ENCODE data around the gene MICAL3.
"Not testable (repeated sequence)": the region's sequence is repeated elsewhere in the genome, so short reads cannot be mapped to it uniquely, and the experiment has no call there.

Gene MICAL3

GRCh38 chr22:18024276-18024939 is at the start of gene MICAL3:
MICAL3 (minus strand) TSS chr22:18024561; CDS start chr22:17906812, 117,749 bp downstream.
- peak; percentile 87 for DNase-seq

- peak; percentile 17 for DNase-seq
Measured at GRCh38 chr22:18073927-18074326, 49.6 kb upstream of the MICAL3 start.

GRCh38 chr22:18073467-18073866 is 49.1 kb upstream of the MICAL3 start:
- peak; percentile 25 for DNase-seq

- DNase-seq = peak; percentile 16
Measured at GRCh38 chr22:18071968-18072310, 47.6 kb upstream of the MICAL3 start.

GRCh38 chr22:18071307-18071967 is 47.1 kb upstream of the MICAL3 start:
- peak; percentile 6 for DNase-seq

GRCh38 chr22:18070556-18071306 is 46.4 kb upstream of the MICAL3 start:
- DNase-seq = peak; percentile 57

GRCh38 chr22:18070041-18070440 is 45.7 kb upstream of the MICAL3 start:
- DNase-seq = peak; percentile 8

- DNase-seq = no peak
Measured at GRCh38 chr22:18069041-18069440, 44.7 kb upstream of the MICAL3 start.

- no peak for DNase-seq
Measured at GRCh38 chr22:18068381-18068988, 44.1 kb upstream of the MICAL3 start.

GRCh38 chr22:18067548-18068341 is 43.4 kb upstream of the MICAL3 start:
- DNase-seq = peak; percentile 39

- DNase-seq = peak; percentile 9
Measured at GRCh38 chr22:18067121-18067520, 42.8 kb upstream of the MICAL3 start.

GRCh38 chr22:18066181-18066859 is 42.0 kb upstream of the MICAL3 start:
- DNase-seq = peak; percentile 45

- no peak for DNase-seq
Measured at GRCh38 chr22:18065256-18065655, 40.9 kb upstream of the MICAL3 start.

- DNase-seq = no peak
Measured at GRCh38 chr22:18064636-18065035, 40.3 kb upstream of the MICAL3 start.

- DNase-seq = not testable (repeated sequence)
Measured at GRCh38 chr22:18063715-18064114, 39.4 kb upstream of the MICAL3 start.

- DNase-seq = no peak
Measured at GRCh38 chr22:18063306-18063705, 38.9 kb upstream of the MICAL3 start.

- DNase-seq = no peak
Measured at GRCh38 chr22:18062421-18062820, 38.1 kb upstream of the MICAL3 start.

- no peak for DNase-seq
Measured at GRCh38 chr22:18060646-18061620, 36.6 kb upstream of the MICAL3 start.

- DNase-seq = no peak
Measured at GRCh38 chr22:18059991-18060390, 35.6 kb upstream of the MICAL3 start.

GRCh38 chr22:18059473-18059872 is 35.1 kb upstream of the MICAL3 start:
- no peak for DNase-seq

GRCh38 chr22:18059094-18059417 is 34.7 kb upstream of the MICAL3 start:
- DNase-seq = no peak

All from activated effector memory CD4-positive, alpha-beta T cell treated with anti-CD3 and anti-CD28 coated beads, Interleukin-2, amount 50 U/mL, for 16 hours (primary cell).